Measurements from ENCODE around the gene SH3RF3. TPM values are rescaled to one million over a fixed set of nuclear protein-coding genes. Genes with fewer than 3 reads are reported as not detected.

Gene SH3RF3
- total RNA-seq, 2 donors from 2014 or later = 8.0 to 8.8 TPM

- no peak overlapping the region for H3K4me3 ChIP-seq
- no peak for TF ChIP-seq CTCF (IDR thresholded peaks at IDR 0.05)
- no peak overlapping the region for H3K27ac ChIP-seq
- DNase-seq (ENCODE audit: low spot score) = no peak
- no peaks in the 10 kb centered on the region for H3K4me1 ChIP-seq
- H3K36me3 ChIP-seq = no peaks in the 10 kb centered on the region
- H3K9me3 ChIP-seq = no peaks in the 10 kb centered on the region
- no peaks in the 10 kb centered on the region for H3K27me3 ChIP-seq
Observed at GRCh38 chr2:109429567-109430328, 300.7 kb downstream of the SH3RF3 start.

- no peaks in the 10 kb centered on the region for H3K36me3 ChIP-seq
Observed at GRCh38 chr2:109430329-109430636, 301.3 kb downstream of the SH3RF3 start.

GRCh38 chr2:109432421-109432820 lies 303.4 kb downstream of the SH3RF3 start:
- no peak for DNase-seq (ENCODE audit: low spot score)

More at GRCh38 chr2:109430329-109430636, 301.3 kb downstream of the SH3RF3 start:
- DNase-seq (ENCODE audit: low spot score) = no peak
- TF ChIP-seq CTCF (IDR thresholded peaks at IDR 0.05) = no peak
- Histone ChIP-seq H3K9me3 (no peaks in the 10 kb centered on the region), H3K27ac (no peak overlapping the region), H3K27me3 (no peaks in the 10 kb centered on the region), H3K4me3 (no peak overlapping the region), H3K4me1 (peaks cover 0 to 3% of the 10 kb centered on the region in 2 donors)

GRCh38 chr2:109433486-109433885 lies 304.5 kb downstream of the SH3RF3 start:
- no peak overlapping the region for H3K27ac ChIP-seq
- H3K36me3 ChIP-seq = no peaks in the 10 kb centered on the region
- H3K27me3 ChIP-seq = no peaks in the 10 kb centered on the region
- H3K4me1 ChIP-seq = peaks cover 0 to 30% of the 10 kb centered on the region in 2 donors
- H3K9me3 ChIP-seq = no peaks in the 10 kb centered on the region
- no peak overlapping the region for H3K4me3 ChIP-seq
- no peak for TF ChIP-seq CTCF (IDR thresholded peaks at IDR 0.05)
- DNase-seq (ENCODE audit: low spot score) = no peak

More at GRCh38 chr2:109432421-109432820, 303.4 kb downstream of the SH3RF3 start:
- TF ChIP-seq CTCF (IDR thresholded peaks at IDR 0.05) = no peak
- Histone ChIP-seq H3K4me3 (no peak overlapping the region), H3K9me3 (no peaks in the 10 kb centered on the region), H3K36me3 (no peaks in the 10 kb centered on the region), H3K27ac (no peak overlapping the region), H3K4me1 (peaks cover 0 to 21% of the 10 kb centered on the region in 2 donors), H3K27me3 (no peaks in the 10 kb centered on the region)

- no peak for DNase-seq (ENCODE audit: low spot score)
- Histone ChIP-seq H3K36me3 (no peaks in the 10 kb centered on the region), H3K4me3 (no peak overlapping the region), H3K27me3 (no peaks in the 10 kb centered on the region), H3K4me1 (peaks cover 0 to 32% of the 10 kb centered on the region in 2 donors), H3K27ac (no peak overlapping the region), H3K9me3 (no peaks in the 10 kb centered on the region)
- no peak for TF ChIP-seq CTCF (IDR thresholded peaks at IDR 0.05)
Observed at GRCh38 chr2:109433926-109434325, 304.9 kb downstream of the SH3RF3 start.

- DNase-seq (ENCODE audit: low spot score) = no peak
- Histone ChIP-seq H3K9me3 (no peaks in the 10 kb centered on the region), H3K4me3 (no peak overlapping the region), H3K36me3 (no peaks in the 10 kb centered on the region), H3K4me1 (peaks cover 0 to 32% of the 10 kb centered on the region in 2 donors), H3K27me3 (no peaks in the 10 kb centered on the region), H3K27ac (no peak overlapping the region)
- no peak for TF ChIP-seq CTCF (IDR thresholded peaks at IDR 0.05)
Observed at GRCh38 chr2:109434351-109434750, 305.3 kb downstream of the SH3RF3 start.
